ENCODE data around the gene RNF148.

The RNF148 gene

GRCh38 chr7:122702872-122703510 lies at the start of gene RNF148:
Gene RNF148, minus strand, starts transcription at chr7:122702922. Its CDS starts 172 bp downstream, at chr7:122702750.
- Histone ChIP-seq H3K36me3 (ENCODE audit: control insufficient read depth in 1 of 2, insufficient read depth in 2 of 2, low read length in 2 of 2) (no peaks in the 10 kb centered on the region), H3K9me3 (ENCODE audit: control insufficient read depth in 1 of 2, low read length in 2 of 2) (no peaks in the 10 kb centered on the region), H3K27ac (ENCODE audit: low read length) (no peak within 1 kb of the TSS), H3K4me1 (ENCODE audit: control insufficient read depth in 1 of 2, insufficient read depth in 2 of 2, low read length in 2 of 2) (no peaks in the 10 kb centered on the region), H3K27me3 (ENCODE audit: low read depth, low read length) (no peaks in the 10 kb centered on the region), H3K4me3 (ENCODE audit: low read depth in 1 of 2, low read length in 2 of 2) (no peak within 1 kb of the TSS)

GRCh38 chr7:122750389-122750788 lies 47.7 kb upstream of the RNF148 start:
- Histone ChIP-seq H3K4me1 (ENCODE audit: control insufficient read depth in 1 of 2, insufficient read depth in 2 of 2, low read length in 2 of 2) (no peaks in the 10 kb centered on the region), H3K27me3 (ENCODE audit: low read depth, low read length) (no peaks in the 10 kb centered on the region), H3K9me3 (ENCODE audit: control insufficient read depth in 1 of 2, low read length in 2 of 2) (no peaks in the 10 kb centered on the region), H3K27ac (ENCODE audit: low read length) (no peak overlapping the region), H3K36me3 (ENCODE audit: control insufficient read depth in 1 of 2, insufficient read depth in 2 of 2, low read length in 2 of 2) (no peaks in the 10 kb centered on the region), H3K4me3 (ENCODE audit: low read depth in 1 of 2, low read length in 2 of 2) (no peak overlapping the region)

GRCh38 chr7:122748195-122748594 lies 45.5 kb upstream of the RNF148 start:
- Histone ChIP-seq H3K4me1 (ENCODE audit: control insufficient read depth in 1 of 2, insufficient read depth in 2 of 2, low read length in 2 of 2) (no peaks in the 10 kb centered on the region), H3K36me3 (ENCODE audit: control insufficient read depth in 1 of 2, insufficient read depth in 2 of 2, low read length in 2 of 2) (no peaks in the 10 kb centered on the region), H3K27me3 (ENCODE audit: low read depth, low read length) (no peaks in the 10 kb centered on the region), H3K9me3 (ENCODE audit: control insufficient read depth in 1 of 2, low read length in 2 of 2) (no peaks in the 10 kb centered on the region), H3K4me3 (ENCODE audit: low read depth in 1 of 2, low read length in 2 of 2) (no peak overlapping the region), H3K27ac (ENCODE audit: low read length) (no peak overlapping the region)

- Histone ChIP-seq H3K9me3 (ENCODE audit: control insufficient read depth in 1 of 2, low read length in 2 of 2) (no peaks in the 10 kb centered on the region), H3K36me3 (ENCODE audit: control insufficient read depth in 1 of 2, insufficient read depth in 2 of 2, low read length in 2 of 2) (no peaks in the 10 kb centered on the region), H3K4me3 (ENCODE audit: low read depth in 1 of 2, low read length in 2 of 2) (no peak overlapping the region), H3K4me1 (ENCODE audit: control insufficient read depth in 1 of 2, insufficient read depth in 2 of 2, low read length in 2 of 2) (no peaks in the 10 kb centered on the region), H3K27ac (ENCODE audit: low read length) (no peak overlapping the region), H3K27me3 (ENCODE audit: low read depth, low read length) (no peaks in the 10 kb centered on the region)
These were observed 44.2 kb upstream of the RNF148 start for GRCh38 chr7:122746948-122747347.

- no peaks in the 10 kb centered on the region for H3K4me1 ChIP-seq (ENCODE audit: control insufficient read depth in 1 of 2, insufficient read depth in 2 of 2, low read length in 2 of 2)
- no peak overlapping the region for H3K27ac ChIP-seq (ENCODE audit: low read length)
- H3K27me3 ChIP-seq (ENCODE audit: low read depth, low read length): no peaks in the 10 kb centered on the region
- no peak overlapping the region for H3K4me3 ChIP-seq (ENCODE audit: low read depth in 1 of 2, low read length in 2 of 2)
- no peaks in the 10 kb centered on the region for H3K36me3 ChIP-seq (ENCODE audit: control insufficient read depth in 1 of 2, insufficient read depth in 2 of 2, low read length in 2 of 2)
- no peaks in the 10 kb centered on the region for H3K9me3 ChIP-seq (ENCODE audit: control insufficient read depth in 1 of 2, low read length in 2 of 2)
These were observed 40.5 kb upstream of the RNF148 start for GRCh38 chr7:122743211-122743610.

- Histone ChIP-seq H3K4me3 (ENCODE audit: low read depth in 1 of 2, low read length in 2 of 2) (no peak overlapping the region), H3K36me3 (ENCODE audit: control insufficient read depth in 1 of 2, insufficient read depth in 2 of 2, low read length in 2 of 2) (no peaks in the 10 kb centered on the region), H3K4me1 (ENCODE audit: control insufficient read depth in 1 of 2, insufficient read depth in 2 of 2, low read length in 2 of 2) (no peaks in the 10 kb centered on the region), H3K27me3 (ENCODE audit: low read depth, low read length) (no peaks in the 10 kb centered on the region), H3K9me3 (ENCODE audit: control insufficient read depth in 1 of 2, low read length in 2 of 2) (no peaks in the 10 kb centered on the region), H3K27ac (ENCODE audit: low read length) (no peak overlapping the region)
These were observed 36.2 kb upstream of the RNF148 start for GRCh38 chr7:122738947-122739346.

- Histone ChIP-seq H3K4me3 (ENCODE audit: low read depth in 1 of 2, low read length in 2 of 2) (no peak overlapping the region), H3K27me3 (ENCODE audit: low read depth, low read length) (no peaks in the 10 kb centered on the region), H3K36me3 (ENCODE audit: control insufficient read depth in 1 of 2, insufficient read depth in 2 of 2, low read length in 2 of 2) (no peaks in the 10 kb centered on the region), H3K27ac (ENCODE audit: low read length) (no peak overlapping the region), H3K9me3 (ENCODE audit: control insufficient read depth in 1 of 2, low read length in 2 of 2) (no peaks in the 10 kb centered on the region), H3K4me1 (ENCODE audit: control insufficient read depth in 1 of 2, insufficient read depth in 2 of 2, low read length in 2 of 2) (no peaks in the 10 kb centered on the region)
These were observed 33.5 kb upstream of the RNF148 start for GRCh38 chr7:122736183-122736582.

- Histone ChIP-seq H3K27ac (ENCODE audit: low read length) (no peak overlapping the region), H3K4me3 (ENCODE audit: low read depth in 1 of 2, low read length in 2 of 2) (no peak overlapping the region), H3K9me3 (ENCODE audit: control insufficient read depth in 1 of 2, low read length in 2 of 2) (no peaks in the 10 kb centered on the region), H3K36me3 (ENCODE audit: control insufficient read depth in 1 of 2, insufficient read depth in 2 of 2, low read length in 2 of 2) (no peaks in the 10 kb centered on the region), H3K4me1 (ENCODE audit: control insufficient read depth in 1 of 2, insufficient read depth in 2 of 2, low read length in 2 of 2) (no peaks in the 10 kb centered on the region), H3K27me3 (ENCODE audit: low read depth, low read length) (no peaks in the 10 kb centered on the region)
These were observed 25.0 kb upstream of the RNF148 start for GRCh38 chr7:122727759-122728158.

GRCh38 chr7:122727354-122727753 lies 24.6 kb upstream of the RNF148 start:
- Histone ChIP-seq H3K4me3 (ENCODE audit: low read depth in 1 of 2, low read length in 2 of 2) (no peak overlapping the region), H3K27ac (ENCODE audit: low read length) (no peak overlapping the region), H3K9me3 (ENCODE audit: control insufficient read depth in 1 of 2, low read length in 2 of 2) (no peaks in the 10 kb centered on the region), H3K27me3 (ENCODE audit: low read depth, low read length) (no peaks in the 10 kb centered on the region), H3K4me1 (ENCODE audit: control insufficient read depth in 1 of 2, insufficient read depth in 2 of 2, low read length in 2 of 2) (no peaks in the 10 kb centered on the region), H3K36me3 (ENCODE audit: control insufficient read depth in 1 of 2, insufficient read depth in 2 of 2, low read length in 2 of 2) (no peaks in the 10 kb centered on the region)

- Histone ChIP-seq H3K9me3 (ENCODE audit: control insufficient read depth in 1 of 2, low read length in 2 of 2) (no peaks in the 10 kb centered on the region), H3K36me3 (ENCODE audit: control insufficient read depth in 1 of 2, insufficient read depth in 2 of 2, low read length in 2 of 2) (no peaks in the 10 kb centered on the region), H3K4me1 (ENCODE audit: control insufficient read depth in 1 of 2, insufficient read depth in 2 of 2, low read length in 2 of 2) (no peaks in the 10 kb centered on the region), H3K27me3 (ENCODE audit: low read depth, low read length) (no peaks in the 10 kb centered on the region), H3K27ac (ENCODE audit: low read length) (no peak overlapping the region), H3K4me3 (ENCODE audit: low read depth in 1 of 2, low read length in 2 of 2) (no peak overlapping the region)
These were observed 24.2 kb upstream of the RNF148 start for GRCh38 chr7:122726881-122727280.

- Histone ChIP-seq H3K36me3 (ENCODE audit: control insufficient read depth in 1 of 2, insufficient read depth in 2 of 2, low read length in 2 of 2) (no peaks in the 10 kb centered on the region), H3K27me3 (ENCODE audit: low read depth, low read length) (no peaks in the 10 kb centered on the region), H3K9me3 (ENCODE audit: control insufficient read depth in 1 of 2, low read length in 2 of 2) (no peaks in the 10 kb centered on the region), H3K27ac (ENCODE audit: low read length) (no peak overlapping the region), H3K4me3 (ENCODE audit: low read depth in 1 of 2, low read length in 2 of 2) (no peak overlapping the region), H3K4me1 (ENCODE audit: control insufficient read depth in 1 of 2, insufficient read depth in 2 of 2, low read length in 2 of 2) (no peaks in the 10 kb centered on the region)
These were observed 21.6 kb upstream of the RNF148 start for GRCh38 chr7:122724366-122724765.

- Histone ChIP-seq H3K4me3 (ENCODE audit: low read depth in 1 of 2, low read length in 2 of 2) (no peak overlapping the region), H3K27ac (ENCODE audit: low read length) (no peak overlapping the region), H3K36me3 (ENCODE audit: control insufficient read depth in 1 of 2, insufficient read depth in 2 of 2, low read length in 2 of 2) (no peaks in the 10 kb centered on the region), H3K4me1 (ENCODE audit: control insufficient read depth in 1 of 2, insufficient read depth in 2 of 2, low read length in 2 of 2) (no peaks in the 10 kb centered on the region), H3K9me3 (ENCODE audit: control insufficient read depth in 1 of 2, low read length in 2 of 2) (no peaks in the 10 kb centered on the region), H3K27me3 (ENCODE audit: low read depth, low read length) (no peaks in the 10 kb centered on the region)
These were observed 16.4 kb upstream of the RNF148 start for GRCh38 chr7:122719010-122719578.

Data from muscle layer of duodenum (tissue), 2 donors.